ENCODE data around the gene SLC6A8. TPM values are rescaled to one million over a fixed set of nuclear protein-coding genes. Genes with fewer than 3 reads are reported as not detected.
"Not testable (repeated sequence)": the region's sequence is repeated elsewhere in the genome, so short reads cannot be mapped to it uniquely, and the experiment has no call there.

The SLC6A8 gene
- total RNA-seq, 4 donors from 2014 or later: 19.5 to 36.2 (median 25.4) TPM

DNA sequence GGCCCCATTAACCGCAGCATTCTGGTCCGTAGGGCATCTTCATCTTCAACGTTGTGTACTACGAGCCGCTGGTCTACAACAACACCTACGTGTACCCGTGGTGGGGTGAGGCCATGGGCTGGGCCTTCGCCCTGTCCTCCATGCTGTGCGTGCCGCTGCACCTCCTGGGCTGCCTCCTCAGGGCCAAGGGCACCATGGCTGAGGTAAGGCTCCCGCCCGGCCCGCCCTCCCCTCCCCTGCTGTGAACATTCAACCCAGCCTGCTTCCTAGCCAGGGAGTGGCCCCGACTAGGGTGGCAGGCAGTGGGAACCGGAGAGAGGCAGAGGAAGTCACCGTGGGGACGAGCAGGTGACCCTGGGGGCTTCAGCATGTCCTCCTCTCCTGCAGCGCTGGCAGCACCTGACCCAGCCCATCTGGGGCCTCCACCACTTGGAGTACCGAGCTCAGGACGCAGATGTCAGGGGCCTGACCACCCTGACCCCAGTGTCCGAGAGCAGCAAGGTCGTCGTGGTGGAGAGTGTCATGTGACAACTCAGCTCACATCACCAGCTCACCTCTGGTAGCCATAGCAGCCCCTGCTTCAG lies 7.1 kb downstream of the SLC6A8 start:
- peaks cover 3 to 73% (median 5%) of the 10 kb centered on the region in 3 donors for H3K4me1 ChIP-seq
- no peak overlapping the region for H3K27ac ChIP-seq
- intact Hi-C loops (cut with DNase I): no loop called here
- no peaks in the 10 kb centered on the region for H3K27me3 ChIP-seq
- H3K9me3 ChIP-seq: no peaks in the 10 kb centered on the region
- peaks cover 0 to 22% (median 0%) of the 10 kb centered on the region in 3 donors for H3K36me3 ChIP-seq
- no peak overlapping the region for H3K4me3 ChIP-seq
- no peak for TF ChIP-seq POLR2A (IDR thresholded peaks at IDR 0.05)
- WGBS, 2 donors: 94% methylated on average over 4 of the region's 23 CpGs; no CpG with 5 or more reads in 1 of the 2 donors
- DNase-seq: no peak

GRCh38 chrX:153696100-153696499 lies 8.4 kb downstream of the SLC6A8 start:
- H3K27me3 ChIP-seq: no peaks in the 10 kb centered on the region
- peaks cover 3 to 73% (median 12%) of the 10 kb centered on the region in 3 donors for H3K4me1 ChIP-seq
- DNase-seq: no peak
- WGBS, 2 donors: 69% methylated on average over 6 of the region's 15 CpGs; no CpG with 5 or more reads in 1 of the 2 donors
- H3K27ac ChIP-seq: no peak overlapping the region
- H3K4me3 ChIP-seq: no peak overlapping the region
- intact Hi-C loops (cut with DNase I): no loop called here
- no peaks in the 10 kb centered on the region for H3K9me3 ChIP-seq
- peaks cover 0 to 30% (median 0%) of the 10 kb centered on the region in 3 donors for H3K36me3 ChIP-seq
- no peak for TF ChIP-seq POLR2A (IDR thresholded peaks at IDR 0.05)
- TF ChIP-seq, protein P1, sequence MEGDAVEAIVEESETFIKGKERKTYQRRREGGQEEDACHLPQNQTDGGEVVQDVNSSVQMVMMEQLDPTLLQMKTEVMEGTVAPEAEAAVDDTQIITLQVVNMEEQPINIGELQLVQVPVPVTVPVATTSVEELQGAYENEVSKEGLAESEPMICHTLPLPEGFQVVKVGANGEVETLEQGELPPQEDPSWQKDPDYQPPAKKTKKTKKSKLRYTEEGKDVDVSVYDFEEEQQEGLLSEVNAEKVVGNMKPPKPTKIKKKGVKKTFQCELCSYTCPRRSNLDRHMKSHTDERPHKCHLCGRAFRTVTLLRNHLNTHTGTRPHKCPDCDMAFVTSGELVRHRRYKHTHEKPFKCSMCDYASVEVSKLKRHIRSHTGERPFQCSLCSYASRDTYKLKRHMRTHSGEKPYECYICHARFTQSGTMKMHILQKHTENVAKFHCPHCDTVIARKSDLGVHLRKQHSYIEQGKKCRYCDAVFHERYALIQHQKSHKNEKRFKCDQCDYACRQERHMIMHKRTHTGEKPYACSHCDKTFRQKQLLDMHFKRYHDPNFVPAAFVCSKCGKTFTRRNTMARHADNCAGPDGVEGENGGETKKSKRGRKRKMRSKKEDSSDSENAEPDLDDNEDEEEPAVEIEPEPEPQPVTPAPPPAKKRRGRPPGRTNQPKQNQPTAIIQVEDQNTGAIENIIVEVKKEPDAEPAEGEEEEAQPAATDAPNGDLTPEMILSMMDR (IDR thresholded peaks at IDR 0.05): no peak

GRCh38 chrX:153696538-153696937 lies 8.8 kb downstream of the SLC6A8 start:
- peaks cover 3 to 73% (median 12%) of the 10 kb centered on the region in 3 donors for H3K4me1 ChIP-seq
- no CpG with 5 or more reads among the region's 10 CpGs for WGBS, 2 donors
- H3K27ac ChIP-seq; DNase-seq; intact Hi-C loops (cut with DNase I); H3K27me3 ChIP-seq; H3K4me3 ChIP-seq; H3K9me3 ChIP-seq: not testable (repeated sequence)
- peaks cover 0 to 34% (median 0%) of the 10 kb centered on the region in 3 donors for H3K36me3 ChIP-seq

DNA sequence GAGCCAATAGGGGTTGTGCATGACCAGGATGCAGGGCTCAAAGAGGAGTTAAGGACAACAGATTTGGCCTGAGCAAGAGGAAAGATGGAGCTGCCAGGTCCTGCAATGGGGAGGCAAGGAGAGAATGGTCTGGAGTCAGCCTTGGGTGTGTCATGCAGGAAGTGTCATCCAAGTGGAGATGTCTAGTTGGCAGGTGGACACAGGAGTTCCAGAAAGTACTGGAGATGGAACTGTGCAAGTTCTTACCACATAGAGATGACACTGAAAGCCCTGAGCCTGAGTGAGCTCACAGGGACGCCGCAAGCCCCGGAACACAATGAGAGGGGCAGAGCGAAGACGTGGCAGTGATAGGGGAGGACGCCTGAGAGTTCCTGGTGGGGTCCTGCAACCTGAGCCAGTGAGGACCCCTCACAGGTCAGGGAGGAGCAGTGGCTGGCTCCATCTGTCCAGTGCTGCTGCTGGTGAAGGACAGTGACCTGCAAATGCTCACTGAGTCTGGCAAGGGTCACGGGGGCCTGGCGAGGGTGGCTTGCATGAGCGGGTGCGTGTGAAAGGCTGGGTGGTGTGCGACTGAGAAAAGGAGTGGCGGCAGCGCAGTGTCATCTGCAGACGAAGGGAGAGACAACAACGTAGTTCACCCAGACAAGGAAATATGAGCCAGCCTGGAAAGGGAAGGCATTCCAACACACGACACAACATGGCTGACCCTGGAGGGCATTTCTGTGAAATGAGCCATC lies 9.4 kb downstream of the SLC6A8 start:
- DNase-seq; H3K27me3 ChIP-seq; H3K27ac ChIP-seq; H3K4me3 ChIP-seq; H3K9me3 ChIP-seq; intact Hi-C loops (cut with DNase I): not testable (repeated sequence)
- H3K36me3 ChIP-seq: peaks cover 0 to 40% (median 0%) of the 10 kb centered on the region in 3 donors
- WGBS, 2 donors: 55 to 72% methylated on average over 5 to 16 of the region's 16 CpGs
- peaks cover 3 to 74% (median 12%) of the 10 kb centered on the region in 3 donors for H3K4me1 ChIP-seq

DNA sequence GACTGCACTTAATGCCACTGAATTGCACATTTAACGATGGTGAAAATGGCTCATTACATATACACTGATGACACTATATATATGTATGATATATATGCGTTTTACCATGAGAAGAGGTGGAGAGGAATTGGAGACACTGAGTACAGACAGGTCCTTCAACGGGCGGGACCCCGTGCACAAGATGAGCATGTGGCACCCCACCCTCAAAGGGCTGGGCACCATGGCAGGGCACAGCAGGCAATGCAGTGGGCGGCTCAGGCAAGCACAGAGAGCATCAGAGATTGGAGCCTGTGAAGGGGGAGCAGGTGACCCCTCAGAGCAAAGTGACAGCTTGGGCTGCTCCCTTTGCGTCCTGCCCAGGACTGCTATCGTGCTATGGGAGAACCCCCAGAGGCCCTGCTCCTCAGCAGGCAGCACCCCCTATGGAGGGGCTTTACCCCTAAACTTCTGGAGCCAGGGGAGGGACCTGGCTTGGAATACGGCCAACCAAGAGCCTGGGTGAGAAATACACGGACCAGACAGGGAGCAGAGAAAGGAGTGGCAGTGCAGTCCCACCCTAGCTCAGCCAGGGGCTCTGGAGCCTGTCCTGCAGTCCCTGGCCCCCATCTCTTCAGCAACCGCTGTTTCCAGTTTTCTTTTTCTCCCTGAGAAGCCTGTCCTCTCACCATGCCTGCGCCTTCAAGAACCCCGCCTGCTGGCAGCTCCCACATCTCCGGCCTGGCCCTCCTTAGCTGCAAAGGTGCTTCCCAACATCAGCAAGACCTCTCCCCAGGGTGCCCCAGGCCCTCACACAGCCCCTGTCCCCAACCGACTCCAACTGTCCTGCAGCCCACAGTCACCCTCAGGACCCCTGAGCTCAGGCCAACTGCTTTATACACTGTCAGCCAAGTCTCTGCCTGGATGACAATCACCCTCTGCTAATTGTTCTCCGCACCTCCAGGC lies 10.5 kb downstream of the SLC6A8 start:
- no peak for DNase-seq
- no peak overlapping the region for H3K4me3 ChIP-seq
- H3K27ac ChIP-seq: no peak overlapping the region
- H3K4me1 ChIP-seq: peaks cover 3 to 74% (median 11%) of the 10 kb centered on the region in 3 donors
- no peaks in the 10 kb centered on the region for H3K9me3 ChIP-seq
- TF ChIP-seq, protein P1 (IDR thresholded peaks at IDR 0.05): no peak
- no peak for TF ChIP-seq POLR2A (IDR thresholded peaks at IDR 0.05)
- 70 to 79% methylated on average over 8 to 12 of the region's 16 CpGs for WGBS, 2 donors
- H3K27me3 ChIP-seq: no peaks in the 10 kb centered on the region
- intact Hi-C loops (cut with DNase I): no loop called here
- H3K36me3 ChIP-seq: peaks cover 0 to 51% (median 0%) of the 10 kb centered on the region in 3 donors

DNA sequence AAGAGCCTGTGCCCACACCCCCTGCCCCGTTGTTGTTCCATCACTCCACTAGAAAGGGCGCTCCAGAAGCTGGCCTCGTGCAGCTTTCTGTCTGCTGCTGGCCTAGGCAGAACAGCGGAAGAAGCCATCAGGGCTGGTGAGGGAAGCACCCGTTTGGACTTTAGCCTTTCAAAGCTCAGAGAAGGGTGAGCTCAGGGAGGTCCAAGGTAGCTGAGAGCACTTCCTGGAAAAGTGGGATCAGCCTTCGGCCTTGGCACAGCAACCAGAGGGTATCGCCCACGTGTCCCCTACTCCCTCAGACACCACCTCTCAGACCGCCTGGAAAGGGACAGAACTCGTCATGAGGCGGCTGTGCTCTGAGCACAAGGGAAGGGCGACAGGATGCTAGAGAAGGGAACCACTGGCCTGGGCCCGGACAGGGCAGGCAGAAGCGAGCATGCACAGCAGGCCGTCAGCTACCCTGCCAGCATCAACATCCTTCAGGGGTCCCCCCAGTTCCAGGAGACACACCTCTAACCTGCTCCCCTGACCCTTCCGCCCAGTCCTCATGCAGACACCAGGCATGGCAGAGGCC lies 11.6 kb downstream of the SLC6A8 start:
- H3K27me3 ChIP-seq; H3K4me3 ChIP-seq; DNase-seq; H3K9me3 ChIP-seq; intact Hi-C loops (cut with DNase I): not testable (repeated sequence)
- WGBS, 2 donors: 73% methylated on average over 8 of the region's 16 CpGs; no CpG with 5 or more reads in 1 of the 2 donors
- peak overlapping the region in 3 of 4 donors; percentile 39 to 68 (median 48) for H3K27ac ChIP-seq
- H3K4me1 ChIP-seq: peaks cover 2 to 74% (median 15%) of the 10 kb centered on the region in 3 donors
- peaks cover 0 to 60% (median 0%) of the 10 kb centered on the region in 3 donors for H3K36me3 ChIP-seq

GRCh38 chrX:153699784-153700371 lies 12.2 kb downstream of the SLC6A8 start:
- H3K27ac ChIP-seq: peak overlapping the region; percentile 39 to 68 (median 56)

More at GRCh38 chrX:153699784-153700371, 12.2 kb downstream of the SLC6A8 start:
- DNase-seq; H3K27me3 ChIP-seq; H3K4me3 ChIP-seq; intact Hi-C loops (cut with DNase I); H3K9me3 ChIP-seq: not testable (repeated sequence)
- 67% methylated on average over 1 of the region's 18 CpGs; no CpG with 5 or more reads in 1 of the 2 donors for WGBS, 2 donors
- H3K36me3 ChIP-seq: peaks cover 0 to 65% (median 0%) of the 10 kb centered on the region in 3 donors
- peaks cover 0 to 74% (median 15%) of the 10 kb centered on the region in 3 donors for H3K4me1 ChIP-seq
